OCI-M1 (cell line): Measurements from ENCODE around the gene TMEM126B.
"Not testable (repeated sequence)": the region's sequence is repeated elsewhere in the genome, so short reads cannot be mapped to it uniquely, and the experiment has no call there.

Experiments used
- DNase-seq: peaks from one replicate; lab custom pipeline; 2025; lab: John Stamatoyannopoulos, UW

TMEM126B gene

GRCh38 chr11:85647604-85648299 is 19.4 kb downstream of the TMEM126B start, which contains the start of gene TMEM126A:
Gene TMEM126A (plus strand): TSS chr11:85647967. CDS start chr11:85650256, 2,289 bp downstream.
- DNase-seq: peak; percentile 100

GRCh38 chr11:85651118-85651517 is 22.7 kb downstream of the TMEM126B start:
- DNase-seq: no peak

GRCh38 chr11:85652786-85653447 is 24.5 kb downstream of the TMEM126B start:
- DNase-seq: peak; percentile 95

- not testable (repeated sequence) for DNase-seq
Observed at GRCh38 chr11:85654343-85654742, 25.9 kb downstream of the TMEM126B start.

- no peak for DNase-seq
Observed at GRCh38 chr11:85656777-85657176, 28.4 kb downstream of the TMEM126B start.

- no peak for DNase-seq
Observed at GRCh38 chr11:85658180-85658579, 29.8 kb downstream of the TMEM126B start.

- peak; percentile 70 for DNase-seq
Observed at GRCh38 chr11:85661972-85662664, 33.7 kb downstream of the TMEM126B start.

GRCh38 chr11:85663080-85663752 is 34.8 kb downstream of the TMEM126B start:
- DNase-seq: peak; percentile 86

- peak; percentile 98 for DNase-seq
Observed at GRCh38 chr11:85663753-85664614, 35.6 kb downstream of the TMEM126B start.

- peak; percentile 100 for DNase-seq
Observed at GRCh38 chr11:85664615-85665481, 36.5 kb downstream of the TMEM126B start, which contains the start of gene CREBZF. Gene CREBZF (minus strand): TSS chr11:85665129. CDS start chr11:85664875, 254 bp downstream.

GRCh38 chr11:85665733-85666132 is 37.3 kb downstream of the TMEM126B start:
- no peak for DNase-seq

GRCh38 chr11:85666687-85667086 is 38.3 kb downstream of the TMEM126B start:
- no peak for DNase-seq

GRCh38 chr11:85668157-85668556 is 39.8 kb downstream of the TMEM126B start:
- no peak for DNase-seq

GRCh38 chr11:85670949-85671663 is 42.7 kb downstream of the TMEM126B start:
- not testable (repeated sequence) for DNase-seq

- no peak for DNase-seq
Observed at GRCh38 chr11:85672105-85672902, 43.9 kb downstream of the TMEM126B start.

GRCh38 chr11:85673393-85673792 is 45.0 kb downstream of the TMEM126B start:
- no peak for DNase-seq

GRCh38 chr11:85679576-85679975 is 51.2 kb downstream of the TMEM126B start:
- DNase-seq: no peak

- DNase-seq: no peak
Observed at GRCh38 chr11:85680897-85681296, 52.5 kb downstream of the TMEM126B start.
